ENCODE data around the gene P2RY6.
"Not testable (repeated sequence)": the region's sequence is repeated elsewhere in the genome, so short reads cannot be mapped to it uniquely, and the experiment has no call there.

P2RY6 gene

DNA sequence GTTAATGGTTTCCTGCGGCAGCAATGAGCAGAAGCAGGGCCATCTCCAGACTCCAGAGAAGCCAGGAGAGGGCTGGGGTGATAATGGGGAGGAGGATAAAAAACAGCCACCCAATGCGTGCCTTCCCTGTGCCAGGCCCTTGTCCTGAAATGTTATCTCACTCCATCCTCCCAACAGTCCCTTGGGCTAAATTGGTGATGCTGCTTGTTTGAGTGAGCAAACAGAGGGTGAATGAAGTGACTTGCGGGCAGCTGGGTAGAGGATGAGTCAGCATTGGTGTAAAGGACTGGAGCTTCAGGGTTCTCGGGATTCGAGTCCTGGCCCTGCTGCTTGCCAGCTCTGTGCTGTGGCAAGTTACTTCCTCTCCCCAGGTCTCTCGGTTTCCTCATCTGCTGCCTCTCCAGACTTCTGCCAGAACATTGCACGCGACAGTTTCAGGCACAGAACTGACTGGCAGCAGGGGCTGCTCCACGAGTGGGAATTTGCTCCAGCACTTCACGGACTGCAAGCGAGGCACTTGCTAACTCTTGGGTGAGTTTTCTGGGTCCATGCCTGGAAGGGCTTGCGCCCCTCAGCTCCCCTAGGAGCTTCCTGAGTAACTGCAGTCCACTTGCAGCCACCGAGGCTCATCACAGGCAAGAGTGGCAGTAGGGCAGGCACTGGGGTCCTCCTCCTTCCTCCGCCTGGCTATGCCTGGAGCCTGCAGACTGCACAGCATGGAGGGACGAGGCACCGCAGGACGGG is at the start of gene P2RY6:
Gene P2RY6 (plus strand): TSS at position 403 of the 744 bp plus-strand sequence. CDS start 24,181 bp downstream, outside the sequence.
- no peak for DNase-seq (ENCODE audit: low read depth)

GRCh38 chr11:73223998-73224730 is 48.0 kb upstream of the P2RY6 start:
- no peak for DNase-seq (ENCODE audit: low read depth)

GRCh38 chr11:73225001-73225686 is 47.0 kb upstream of the P2RY6 start:
- DNase-seq (ENCODE audit: low read depth) = no peak

- no peak for DNase-seq (ENCODE audit: low read depth)
Measured at GRCh38 chr11:73225851-73226250, 46.3 kb upstream of the P2RY6 start.

- DNase-seq (ENCODE audit: low read depth) = no peak
Measured at GRCh38 chr11:73226297-73227006, 45.7 kb upstream of the P2RY6 start.

GRCh38 chr11:73227571-73228211 is 44.4 kb upstream of the P2RY6 start:
- no peak for DNase-seq (ENCODE audit: low read depth)

DNA sequence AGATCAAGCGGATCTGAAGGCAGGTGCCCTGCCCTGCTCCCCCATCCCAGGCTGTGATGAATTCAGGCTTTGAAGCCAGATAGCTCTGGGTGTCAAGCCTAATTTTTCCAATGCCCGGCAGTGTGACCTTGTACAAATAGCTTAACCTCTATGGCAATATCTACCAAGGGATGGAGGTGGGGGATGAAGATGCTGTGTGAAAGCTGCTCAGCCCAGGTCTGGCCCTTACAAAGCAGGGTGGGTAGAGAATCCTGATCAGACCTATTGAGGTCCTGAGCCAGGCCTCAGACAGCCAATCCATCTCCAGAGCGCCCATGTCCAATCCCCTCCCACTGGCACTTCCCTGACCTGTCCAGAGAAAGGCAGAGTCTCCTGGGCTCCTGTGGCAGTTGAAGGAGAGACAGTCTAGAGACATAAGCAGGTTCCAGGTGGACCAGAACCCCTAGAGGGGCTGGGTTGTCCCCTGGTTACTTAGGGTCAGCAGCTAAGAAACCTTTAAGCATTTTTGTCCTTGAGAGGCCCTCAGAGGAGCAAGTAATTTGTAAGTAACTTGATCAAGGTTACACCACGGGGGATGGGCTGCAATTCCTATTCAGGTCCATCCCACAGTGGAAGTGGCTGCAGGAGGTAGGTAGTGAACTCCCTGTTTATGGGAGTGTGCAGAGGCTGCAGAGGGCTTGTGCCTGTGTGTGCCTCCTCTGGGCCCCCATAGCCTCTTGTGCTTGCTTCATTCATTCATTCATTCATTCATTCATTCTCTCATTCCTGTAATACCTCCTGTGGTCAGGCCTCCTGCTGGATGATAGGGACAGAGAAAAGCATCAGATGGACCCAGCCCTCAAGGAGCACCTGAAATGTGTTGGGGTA is 43.6 kb upstream of the P2RY6 start:
- no peak for DNase-seq (ENCODE audit: low read depth)

DNA sequence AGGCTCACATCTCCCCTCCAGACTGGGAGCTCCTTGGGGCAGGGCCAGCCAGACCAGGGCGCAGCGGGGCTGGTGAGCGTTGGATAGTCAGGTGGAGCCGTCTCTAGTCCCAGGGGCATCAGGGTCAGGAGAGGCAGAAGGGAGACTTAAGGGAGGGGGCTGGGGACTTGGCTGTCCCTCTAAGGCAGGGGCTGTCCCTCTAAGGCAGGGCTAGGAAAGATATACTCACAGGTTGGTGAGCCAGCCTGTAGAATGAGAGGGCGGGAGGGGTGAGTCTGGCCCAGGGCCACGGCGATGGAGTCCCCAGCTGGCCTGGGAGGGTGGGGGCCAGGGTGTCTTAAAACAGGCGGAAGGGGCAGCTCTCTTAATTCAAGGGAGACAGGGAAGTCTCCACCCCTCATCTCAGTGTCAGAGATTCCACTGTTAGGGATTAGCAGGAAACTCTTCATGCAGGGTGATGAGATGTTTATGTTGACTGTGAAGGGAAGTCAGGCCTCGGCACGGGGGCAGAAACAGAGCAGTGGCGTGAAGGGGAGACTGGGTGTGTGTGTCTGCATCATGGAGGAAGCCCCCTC is 42.7 kb upstream of the P2RY6 start:
- DNase-seq (ENCODE audit: low read depth) = no peak

GRCh38 chr11:73229896-73230875 is 42.0 kb upstream of the P2RY6 start:
- no peak for DNase-seq (ENCODE audit: low read depth)

GRCh38 chr11:73230931-73231330 is 41.2 kb upstream of the P2RY6 start:
- DNase-seq (ENCODE audit: low read depth) = no peak

GRCh38 chr11:73232487-73232886 is 39.7 kb upstream of the P2RY6 start:
- not testable (repeated sequence) for DNase-seq (ENCODE audit: low read depth)

DNA sequence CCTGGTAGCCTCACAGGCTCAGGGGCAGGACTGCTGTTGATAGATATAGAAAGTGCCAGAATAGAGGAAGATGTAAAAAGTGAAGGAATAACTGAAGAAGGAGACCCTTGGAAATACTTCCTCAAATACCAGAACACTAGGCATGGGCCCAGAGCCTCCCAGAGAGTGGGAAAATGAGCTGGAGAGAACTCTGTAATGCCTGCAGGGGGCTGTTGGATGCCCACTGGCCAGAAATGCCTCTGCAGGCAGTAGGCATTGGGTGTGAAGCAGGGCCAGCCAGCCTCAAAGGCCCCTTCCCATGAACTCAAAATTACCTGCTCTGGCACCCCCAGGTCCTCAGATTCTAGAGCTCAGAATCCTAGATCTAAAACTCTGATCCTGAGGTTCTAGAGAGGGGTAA is 38.9 kb upstream of the P2RY6 start:
- no peak for DNase-seq (ENCODE audit: low read depth)

- DNase-seq (ENCODE audit: low read depth) = no peak
Measured at GRCh38 chr11:73233692-73234470, 38.3 kb upstream of the P2RY6 start.

DNA sequence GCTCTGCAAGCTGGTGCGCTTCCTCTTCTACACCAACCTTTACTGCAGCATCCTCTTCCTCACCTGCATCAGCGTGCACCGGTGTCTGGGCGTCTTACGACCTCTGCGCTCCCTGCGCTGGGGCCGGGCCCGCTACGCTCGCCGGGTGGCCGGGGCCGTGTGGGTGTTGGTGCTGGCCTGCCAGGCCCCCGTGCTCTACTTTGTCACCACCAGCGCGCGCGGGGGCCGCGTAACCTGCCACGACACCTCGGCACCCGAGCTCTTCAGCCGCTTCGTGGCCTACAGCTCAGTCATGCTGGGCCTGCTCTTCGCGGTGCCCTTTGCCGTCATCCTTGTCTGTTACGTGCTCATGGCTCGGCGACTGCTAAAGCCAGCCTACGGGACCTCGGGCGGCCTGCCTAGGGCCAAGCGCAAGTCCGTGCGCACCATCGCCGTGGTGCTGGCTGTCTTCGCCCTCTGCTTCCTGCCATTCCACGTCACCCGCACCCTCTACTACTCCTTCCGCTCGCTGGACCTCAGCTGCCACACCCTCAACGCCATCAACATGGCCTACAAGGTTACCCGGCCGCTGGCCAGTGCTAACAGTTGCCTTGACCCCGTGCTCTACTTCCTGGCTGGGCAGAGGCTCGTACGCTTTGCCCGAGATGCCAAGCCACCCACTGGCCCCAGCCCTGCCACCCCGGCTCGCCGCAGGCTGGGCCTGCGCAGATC is 37.5 kb upstream of the P2RY6 start:
- DNase-seq (ENCODE audit: low read depth) = no peak

- DNase-seq (ENCODE audit: low read depth) = no peak
Measured at GRCh38 chr11:73235236-73235786, 36.8 kb upstream of the P2RY6 start.

DNA sequence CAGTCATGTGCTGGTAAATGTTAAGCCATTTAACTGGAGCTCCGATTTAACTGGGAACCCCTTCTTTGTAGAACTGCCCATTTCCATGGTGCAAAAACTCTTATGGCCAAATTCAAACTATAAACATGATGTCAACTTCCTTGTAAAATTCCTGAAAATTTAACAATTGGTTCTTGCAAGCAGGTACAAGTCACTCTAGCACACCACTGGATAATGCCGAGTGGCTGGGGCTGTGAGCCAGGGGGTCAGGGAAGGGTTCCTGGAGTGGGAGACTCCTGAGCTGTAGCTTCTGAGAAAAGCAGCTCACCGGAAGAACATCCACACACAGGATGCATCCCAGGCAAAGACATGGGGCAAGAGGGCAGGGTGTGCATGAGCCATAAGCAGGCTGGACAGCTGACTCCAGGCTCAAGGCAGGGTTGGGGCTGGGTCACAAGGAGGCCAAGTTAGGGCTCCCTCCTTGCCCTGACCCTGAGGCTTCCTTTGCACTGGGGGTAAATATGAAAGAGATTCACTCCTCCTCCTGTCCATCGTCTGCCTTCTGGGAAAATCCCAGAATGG is 35.9 kb upstream of the P2RY6 start:
- no peak for DNase-seq (ENCODE audit: low read depth)

DNA sequence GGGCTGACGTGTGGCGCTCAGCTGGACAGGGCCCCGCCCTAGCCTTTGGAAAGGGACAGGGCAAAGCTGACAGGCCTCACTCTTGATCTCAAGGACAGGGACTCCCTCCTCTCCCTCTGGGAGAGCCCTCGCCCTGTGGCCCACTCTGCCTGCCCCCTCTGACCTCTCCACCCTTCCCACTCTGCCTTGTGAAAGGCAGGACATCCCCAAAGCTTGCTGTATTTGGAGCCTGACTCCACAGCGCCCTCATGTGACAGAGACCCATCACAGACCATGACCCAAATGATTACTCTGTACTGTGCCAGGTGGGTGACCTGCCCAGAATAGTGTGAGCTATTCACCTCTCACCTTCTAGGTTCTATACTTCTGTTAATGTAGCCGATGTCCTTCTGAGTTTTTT is 35.3 kb upstream of the P2RY6 start:
- DNase-seq (ENCODE audit: low read depth) = no peak
